OCI-LY1 (cell line): ENCODE results near the gene SEMA4C.

ENCODE experiments used
- CTCF ChIP-seq: fragments of 200-600 bp; sonication (generic), shearing (Covaris generic); IDR thresholded peaks from 2 replicates; pipeline ENCODE4 v1.5.1; 2017; ENCODE audit warnings: mild to moderate bottlenecking, antibody characterized with exemption, low read length, moderate library complexity, mixed read lengths
- EZH2 ChIP-seq: fragments of 200-600 bp; sonication (generic), shearing (Covaris generic); IDR thresholded peaks from 2 replicates; pipeline ENCODE4 v1.8.0; 2017; ENCODE audit warnings: borderline replicate concordance, mixed run types, mild to moderate bottlenecking, antibody characterized with exemption, low read length, moderate library complexity, mixed read lengths

GRCh38 chr2:96864343-96865091 is 5.4 kb downstream of the SEMA4C start:
- TF ChIP-seq CTCF (no peak), EZH2 (no peak)
